ENCODE data around the gene MRGPRE.

The MRGPRE gene

GRCh38 chr11:3189886-3190583, 42.2 kb downstream of the MRGPRE start:
- peak; percentile 36 for DNase-seq (ENCODE audit: low spot score)
- Histone ChIP-seq H3K4me3 (no peak overlapping the region), H3K27ac (no peak overlapping the region)
- TF ChIP-seq CTCF (IDR thresholded peaks at IDR 0.05) = no peak

DNA sequence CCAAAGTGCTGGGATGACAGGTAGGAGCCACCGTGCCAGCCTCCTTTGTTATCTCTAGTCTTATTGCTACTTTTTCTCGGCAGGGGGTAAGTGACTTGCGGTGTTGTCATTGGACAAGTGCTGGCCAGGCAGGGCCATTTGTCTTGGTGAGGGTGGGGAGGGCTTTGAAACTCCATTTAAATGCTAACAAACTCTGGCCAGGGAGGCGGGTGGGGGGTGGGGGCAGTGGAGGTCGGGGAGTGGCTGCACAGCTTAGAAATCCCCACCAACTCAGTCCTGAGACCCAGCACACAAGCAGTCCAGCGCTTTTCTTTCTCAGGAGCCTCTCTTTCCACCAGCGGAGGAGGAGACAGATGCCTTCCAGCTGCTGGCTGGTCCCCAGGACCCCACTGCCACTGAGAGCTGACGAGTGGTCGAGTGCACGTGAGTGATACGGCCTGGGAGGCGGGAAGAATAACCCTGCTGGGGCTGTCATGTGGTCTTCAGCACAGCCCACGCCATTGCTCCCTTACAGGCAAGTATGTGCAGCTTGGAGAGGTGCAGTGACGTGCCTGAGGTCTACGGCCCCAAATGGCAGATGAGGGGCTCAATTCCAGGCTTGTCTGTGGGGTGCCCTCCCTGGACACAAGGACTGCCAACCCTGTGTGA, 42.9 kb downstream of the MRGPRE start:
- peak; percentile 36 for DNase-seq (ENCODE audit: low spot score)
- H3K27ac ChIP-seq = no peak overlapping the region
- no peak for TF ChIP-seq CTCF (IDR thresholded peaks at IDR 0.05)
- H3K4me3 ChIP-seq = no peak overlapping the region

- H3K27ac ChIP-seq = no peak overlapping the region
These were observed 43.6 kb downstream of the MRGPRE start for GRCh38 chr11:3188496-3189195.

GRCh38 chr11:3186166-3186953, 45.9 kb downstream of the MRGPRE start:
- H3K4me3 ChIP-seq = no peak overlapping the region
- no peak overlapping the region for H3K27ac ChIP-seq
- no peak for TF ChIP-seq CTCF (IDR thresholded peaks at IDR 0.05)
- no peak for DNase-seq (ENCODE audit: low spot score)

More at GRCh38 chr11:3188496-3189195, 43.6 kb downstream of the MRGPRE start:
- no peak for TF ChIP-seq CTCF (IDR thresholded peaks at IDR 0.05)
- peak; percentile 62 for DNase-seq (ENCODE audit: low spot score)
- no peak overlapping the region for H3K4me3 ChIP-seq

GRCh38 chr11:3184732-3185347, 47.4 kb downstream of the MRGPRE start:
- Histone ChIP-seq H3K4me3 (no peak overlapping the region), H3K27ac (no peak overlapping the region)
- TF ChIP-seq CTCF (IDR thresholded peaks at IDR 0.05) = no peak
- no peak for DNase-seq (ENCODE audit: low spot score)

GRCh38 chr11:3183523-3183922, 48.7 kb downstream of the MRGPRE start:
- no peak overlapping the region for H3K27ac ChIP-seq
- DNase-seq (ENCODE audit: low spot score) = no peak
- H3K4me3 ChIP-seq = no peak overlapping the region
- TF ChIP-seq CTCF (IDR thresholded peaks at IDR 0.05) = no peak
